HG03565 (cell line): Measurements from ENCODE around the gene CEP85.
A peak's percentile ranks its signal among the peaks of the same experiment; 100 is the strongest.

Experiments used
- ATAC-seq: cut with Tn5 transposase; IDR thresholded peaks from one replicate; pipeline ENCODE4 v1.9.1; 2021; ENCODE audit warnings: mild to moderate bottlenecking, moderate library complexity; ENCODE audit not compliant: unreplicated experiment

The CEP85 gene

GRCh38 chr1:26233903-26234643 lies at the start of gene CEP85:
Gene CEP85, plus strand, starts transcription at chr1:26234200. Its CDS starts 5,584 bp downstream, at chr1:26239784.
- ATAC-seq = peak; percentile 81

DNA sequence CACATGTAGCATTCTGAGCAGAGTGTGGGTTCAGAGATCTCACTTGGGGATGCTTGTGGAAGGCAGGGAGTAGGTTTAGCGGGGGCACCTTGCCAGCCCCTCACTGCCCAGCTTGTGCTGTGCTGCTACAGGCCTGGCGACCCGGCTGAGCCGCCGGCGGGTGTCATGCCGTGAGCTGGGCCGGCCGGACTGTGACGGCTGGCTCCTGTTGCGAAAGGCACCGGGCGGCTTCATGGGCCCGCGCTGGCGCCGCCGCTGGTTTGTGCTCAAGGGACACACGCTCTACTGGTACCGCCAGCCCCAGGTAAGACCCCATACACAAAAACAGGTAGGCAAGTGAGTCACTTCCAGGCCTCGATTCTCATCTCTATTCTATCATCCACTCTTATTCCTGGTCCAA lies 49.1 kb upstream of the CEP85 start:
- ATAC-seq = no peak

DNA sequence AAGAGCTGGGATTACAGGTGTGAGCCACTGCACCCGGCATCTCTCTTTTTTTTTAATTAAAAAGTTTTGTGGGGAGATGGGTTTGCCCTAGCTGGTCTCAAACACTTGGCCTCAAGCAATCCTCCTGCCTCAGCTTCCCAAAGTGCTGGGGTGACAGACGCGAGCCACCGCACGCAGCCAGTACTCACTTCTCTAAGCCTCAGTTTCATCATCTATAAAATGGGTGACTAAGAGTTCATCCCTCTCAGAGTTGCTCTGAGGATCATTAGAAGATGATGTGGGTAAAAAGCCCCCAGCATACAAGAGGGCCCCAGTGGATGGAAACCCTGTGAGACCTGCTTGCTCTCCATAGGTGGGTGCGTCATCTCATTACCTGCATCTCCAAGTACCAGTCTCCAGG lies 46.1 kb upstream of the CEP85 start:
- no peak for ATAC-seq

DNA sequence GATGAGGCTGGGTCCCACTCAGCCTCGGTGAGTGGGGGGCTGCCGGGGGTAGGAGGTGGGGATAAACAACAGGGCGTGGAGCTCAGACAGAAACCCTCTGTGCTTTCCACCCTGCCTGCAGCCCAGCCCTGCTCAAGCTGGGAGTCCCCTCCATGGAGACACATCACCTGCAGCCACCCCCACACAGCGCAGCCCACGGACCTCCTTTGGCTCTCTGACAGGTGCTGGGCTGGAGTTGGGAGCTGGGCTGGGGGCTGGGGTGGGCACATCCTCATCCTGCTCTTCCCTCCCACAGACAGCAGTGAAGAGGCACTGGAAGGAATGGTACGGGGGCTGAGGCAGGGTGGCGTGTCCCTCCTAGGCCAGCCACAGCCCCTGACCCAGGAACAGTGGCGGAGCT lies 45.5 kb upstream of the CEP85 start:
- no peak for ATAC-seq

DNA sequence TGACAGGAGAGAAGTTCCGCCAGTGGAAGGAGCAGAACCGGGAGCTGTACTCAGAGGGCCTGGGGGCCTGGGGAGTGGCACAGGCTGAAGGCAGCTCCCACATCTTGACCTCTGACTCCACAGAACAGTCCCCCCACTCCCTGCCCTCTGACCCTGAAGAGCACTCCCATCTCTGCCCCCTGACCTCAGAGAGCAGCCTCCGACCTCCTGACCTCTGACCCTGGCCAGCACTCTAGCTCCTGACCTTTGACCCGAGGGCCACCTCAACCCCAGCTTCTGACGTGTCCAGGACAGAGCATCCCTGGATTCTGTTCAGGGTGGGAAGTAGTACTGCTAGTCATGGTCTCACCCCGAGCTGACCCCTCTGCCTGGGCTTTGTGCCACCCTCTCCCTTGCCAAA lies 44.7 kb upstream of the CEP85 start:
- ATAC-seq = no peak

GRCh38 chr1:26189751-26190275 lies 44.2 kb upstream of the CEP85 start:
- no peak for ATAC-seq

DNA sequence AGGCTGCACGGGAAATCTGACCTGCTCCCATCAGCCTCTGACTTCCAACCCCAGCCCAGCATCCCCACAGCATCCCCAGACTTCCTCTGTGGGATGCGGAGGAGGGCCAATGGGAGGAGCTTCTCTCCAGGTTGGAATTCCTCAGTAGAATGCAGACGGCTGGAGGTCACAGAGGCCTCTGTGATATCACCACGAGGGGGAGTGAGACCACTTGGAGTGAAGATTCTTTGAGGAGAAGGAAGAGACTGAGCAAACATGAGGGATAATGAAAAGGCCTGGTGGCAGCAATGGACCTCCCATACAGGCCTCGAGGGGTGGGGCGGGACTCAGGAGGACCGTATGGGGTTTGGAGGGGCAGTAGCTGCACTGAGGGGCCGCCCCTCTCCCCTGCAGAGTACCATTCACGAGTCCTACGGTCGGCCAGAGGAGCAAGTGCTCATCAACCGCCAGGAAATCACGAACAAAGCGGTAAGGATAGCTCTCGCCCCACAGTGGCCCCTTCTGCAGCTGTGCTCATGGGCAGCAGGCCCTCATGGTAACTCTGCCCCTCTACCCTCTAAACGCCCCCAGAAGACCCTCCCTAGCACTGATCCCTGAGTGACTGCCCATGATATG lies 43.5 kb upstream of the CEP85 start, which contains the start of gene CATSPER4:
TSS of gene CATSPER4 (plus strand) at position 230 of the 615 bp plus-strand sequence. CDS start at position 256, 26 bp downstream.
- ATAC-seq = no peak

- ATAC-seq = no peak
These were observed 42.3 kb upstream of the CEP85 start for GRCh38 chr1:26191739-26192138.

- no peak for ATAC-seq
These were observed 38.2 kb upstream of the CEP85 start for GRCh38 chr1:26195805-26196204.

GRCh38 chr1:26197301-26197700 lies 36.7 kb upstream of the CEP85 start:
- no peak for ATAC-seq

DNA sequence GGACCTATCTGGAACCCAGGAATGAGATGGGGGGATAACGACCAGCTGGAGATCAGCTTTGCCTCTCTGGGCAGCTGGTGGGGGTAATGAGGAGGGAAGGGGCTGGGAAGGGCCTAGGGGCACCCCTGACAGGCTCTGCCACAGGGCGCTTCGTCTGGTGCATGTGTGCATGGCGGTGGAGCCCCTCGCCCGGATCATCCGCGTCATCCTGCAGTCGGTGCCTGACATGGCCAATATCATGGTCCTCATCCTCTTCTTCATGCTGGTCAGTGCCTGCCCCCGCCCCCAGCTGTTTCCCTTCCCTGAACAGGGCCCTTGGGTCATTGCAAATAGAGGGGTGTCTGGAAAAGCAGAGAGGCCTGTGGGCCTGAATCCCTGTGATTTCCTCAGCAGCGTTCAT lies 36.2 kb upstream of the CEP85 start:
- ATAC-seq = no peak

- ATAC-seq = no peak
These were observed 33.6 kb upstream of the CEP85 start for GRCh38 chr1:26200413-26200812.

GRCh38 chr1:26203642-26204318 lies 30.2 kb upstream of the CEP85 start:
- ATAC-seq = no peak

DNA sequence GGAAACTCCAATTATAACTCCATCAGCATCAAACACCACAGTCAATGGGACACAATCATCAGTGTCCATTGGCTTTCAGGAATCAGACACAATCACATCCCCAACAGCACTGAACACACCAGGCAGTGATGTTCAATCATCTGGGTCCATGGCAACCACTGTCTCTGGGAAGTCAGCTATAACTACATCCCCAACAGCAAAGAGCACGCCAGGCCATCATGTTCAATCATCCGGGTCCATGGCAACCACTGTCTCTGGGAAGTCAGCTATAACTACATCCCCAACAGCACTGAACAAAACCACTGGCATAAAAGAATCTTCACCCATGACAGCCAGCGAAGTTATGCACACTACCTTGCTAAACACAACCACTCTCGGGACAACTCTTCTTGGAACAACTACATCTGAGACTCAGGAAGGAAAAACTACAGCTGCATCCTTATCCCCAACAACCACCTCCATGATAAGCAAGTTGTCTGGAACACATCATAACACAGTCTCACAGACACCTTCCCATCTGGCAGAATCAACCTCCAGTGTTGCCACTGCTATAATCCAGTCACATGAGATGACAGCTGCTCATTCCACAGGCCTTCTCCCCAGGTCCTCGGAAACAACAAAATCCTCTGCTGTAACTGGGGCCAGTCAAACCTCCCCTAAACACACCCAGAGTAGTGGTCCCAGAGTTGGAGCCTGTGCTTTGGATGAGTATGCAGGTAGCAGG lies 23.7 kb upstream of the CEP85 start:
- no peak for ATAC-seq

DNA sequence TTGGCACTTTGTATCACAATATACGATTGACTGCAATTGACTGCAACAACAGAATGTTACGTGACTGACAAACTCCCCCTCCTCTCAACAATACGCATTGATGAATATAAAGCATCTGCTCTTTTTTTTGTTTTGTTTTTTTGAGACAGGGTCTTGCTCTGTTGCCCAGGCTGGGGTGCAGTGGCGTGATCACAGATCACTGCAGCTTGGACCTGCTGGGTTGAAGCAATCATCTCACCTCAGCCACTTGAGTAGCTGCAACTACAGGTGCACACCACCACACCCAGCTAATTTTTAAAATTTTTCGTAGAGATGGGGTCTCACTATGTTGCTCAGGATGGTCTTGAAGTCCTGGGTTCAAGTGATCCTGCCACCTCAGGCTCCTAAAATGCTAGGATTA lies 21.3 kb upstream of the CEP85 start:
- ATAC-seq = no peak

GRCh38 chr1:26213335-26213905 lies 20.6 kb upstream of the CEP85 start:
- no peak for ATAC-seq

DNA sequence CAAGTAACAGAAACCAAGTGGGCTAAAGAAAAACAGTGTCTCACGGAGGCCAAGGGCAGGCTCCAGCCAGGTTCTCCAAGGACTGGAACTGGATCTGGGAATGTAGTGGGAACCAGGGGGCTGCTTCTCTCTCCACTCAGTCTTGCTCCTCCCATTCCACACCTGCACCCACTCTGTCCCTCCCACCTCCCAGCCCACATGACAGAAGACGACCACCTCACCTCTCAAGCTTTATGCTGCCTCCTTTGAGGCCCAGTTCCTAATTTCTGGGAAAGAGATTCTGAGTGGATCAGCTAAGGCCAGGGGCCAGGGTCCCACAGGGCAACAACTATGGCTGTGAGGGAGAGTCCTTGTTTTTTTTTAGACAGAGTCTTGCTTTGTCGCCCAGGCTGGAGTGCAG lies 18.8 kb upstream of the CEP85 start:
- no peak for ATAC-seq

DNA sequence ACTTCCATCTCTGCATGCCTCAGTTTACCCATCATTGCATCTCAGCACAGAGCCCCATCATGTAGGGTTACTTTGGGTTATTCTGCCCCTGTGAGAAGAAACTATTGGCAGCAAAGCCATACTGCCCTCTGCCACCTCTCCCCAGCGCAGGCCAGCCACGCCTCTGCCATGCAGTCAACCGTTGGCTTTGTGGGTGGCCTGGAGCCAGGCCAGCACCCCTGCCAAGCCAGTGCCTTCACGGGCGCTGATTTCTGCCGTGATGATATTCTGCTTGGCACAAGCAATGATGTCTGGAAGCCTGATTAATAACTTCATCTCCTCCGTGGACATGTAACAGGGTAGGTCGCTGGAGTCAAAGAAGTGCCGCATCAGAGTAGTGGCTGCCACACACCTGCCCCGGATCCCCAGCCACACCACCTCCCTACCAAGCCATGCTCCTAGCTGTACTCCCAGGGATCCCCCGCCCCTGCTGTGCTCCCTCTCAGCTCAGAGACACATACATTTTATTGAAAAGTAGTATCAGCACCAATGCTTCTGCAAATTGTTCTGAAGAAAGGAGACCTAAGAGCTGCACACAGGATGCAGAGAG lies 15.0 kb upstream of the CEP85 start:
- ATAC-seq = no peak

- ATAC-seq = no peak
These were observed 13.6 kb upstream of the CEP85 start for GRCh38 chr1:26220199-26220912.

GRCh38 chr1:26221094-26221493 lies 12.9 kb upstream of the CEP85 start:
- no peak for ATAC-seq
